Breast epithelium (tissue), 3 donors: ENCODE data around the gene CARS1.

Experiments
- CTCF ChIP-seq, 3 donors: fragments of 450-650 bp; IDR thresholded peaks; one replicate each; pipeline ENCODE4 v1.5.1; 2016 to 2017; ENCODE audit warnings: antibody characterized with exemption in 3 of 3, mild to moderate bottlenecking in 3 of 3, moderate library complexity in 3 of 3
- POLR2A ChIP-seq: fragments of 450-650 bp; IDR thresholded peaks from one replicate; pipeline ENCODE4 v1.6.1; 2016; ENCODE audit warnings: antibody characterized with exemption, mild to moderate bottlenecking, moderate library complexity
- POLR2AphosphoS5 ChIP-seq, 3 donors: sonication (generic); formaldehyde crosslinking; IDR thresholded peaks; one replicate each; pipeline ENCODE4 v1.6.1; 2017; ENCODE audit warnings: antibody characterized with exemption in 3 of 3

- TF ChIP-seq CTCF (IDR thresholded peaks at IDR 0.05) (no peak), POLR2A (no peak), POLR2AphosphoS5 (IDR thresholded peaks at IDR 0.05) (no peak)
These were observed 48.8 kb upstream of the CARS1 start for GRCh38 chr11:3105791-3106735.
